LNCAP (cell line): ENCODE measurements around the gene SORT1.

Source experiments
- TF ChIP-seq, protein P1 (sequence below): fragments of 450-650 bp; IDR thresholded peaks from 2 replicates; pipeline ENCODE4 v1.5.1; 2017; ENCODE audit warnings: mild to moderate bottlenecking

Gene SORT1

DNA sequence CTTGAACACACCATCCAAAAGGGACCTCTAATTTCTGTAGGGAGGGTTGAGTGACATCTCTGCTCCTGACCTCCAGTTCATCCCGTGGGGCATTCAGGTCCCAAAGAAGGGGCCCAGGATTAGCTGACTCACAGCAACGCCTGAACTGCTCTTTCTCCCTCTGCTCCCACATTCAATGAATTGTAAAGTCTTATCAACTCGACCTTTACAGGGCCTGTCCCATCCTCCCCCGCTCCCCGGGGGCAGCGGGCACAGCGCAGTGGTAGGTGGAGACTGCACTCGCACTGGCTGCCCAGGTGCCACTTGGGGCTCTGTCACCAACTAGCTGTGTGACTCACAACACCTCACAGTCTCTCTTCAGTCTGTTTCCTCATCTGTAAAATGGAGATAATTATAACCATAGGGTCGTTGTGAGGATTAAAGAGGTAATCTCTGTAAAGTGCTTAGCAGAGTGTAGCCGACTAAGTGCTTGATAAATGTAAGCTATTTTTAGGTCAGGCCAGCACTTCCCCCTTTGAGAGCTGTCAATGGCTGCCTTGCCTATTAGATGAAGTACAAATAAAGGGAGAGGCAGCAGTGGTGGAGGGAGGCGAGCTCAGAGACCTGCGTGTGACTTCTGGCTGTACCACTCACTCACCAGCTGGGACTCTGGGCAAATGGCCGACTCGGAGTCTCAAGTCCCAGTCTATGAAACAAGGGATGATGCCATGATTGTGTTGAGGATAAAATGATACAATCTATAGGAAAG is 90.3 kb downstream of the SORT1 start:
- TF ChIP-seq, protein P1, sequence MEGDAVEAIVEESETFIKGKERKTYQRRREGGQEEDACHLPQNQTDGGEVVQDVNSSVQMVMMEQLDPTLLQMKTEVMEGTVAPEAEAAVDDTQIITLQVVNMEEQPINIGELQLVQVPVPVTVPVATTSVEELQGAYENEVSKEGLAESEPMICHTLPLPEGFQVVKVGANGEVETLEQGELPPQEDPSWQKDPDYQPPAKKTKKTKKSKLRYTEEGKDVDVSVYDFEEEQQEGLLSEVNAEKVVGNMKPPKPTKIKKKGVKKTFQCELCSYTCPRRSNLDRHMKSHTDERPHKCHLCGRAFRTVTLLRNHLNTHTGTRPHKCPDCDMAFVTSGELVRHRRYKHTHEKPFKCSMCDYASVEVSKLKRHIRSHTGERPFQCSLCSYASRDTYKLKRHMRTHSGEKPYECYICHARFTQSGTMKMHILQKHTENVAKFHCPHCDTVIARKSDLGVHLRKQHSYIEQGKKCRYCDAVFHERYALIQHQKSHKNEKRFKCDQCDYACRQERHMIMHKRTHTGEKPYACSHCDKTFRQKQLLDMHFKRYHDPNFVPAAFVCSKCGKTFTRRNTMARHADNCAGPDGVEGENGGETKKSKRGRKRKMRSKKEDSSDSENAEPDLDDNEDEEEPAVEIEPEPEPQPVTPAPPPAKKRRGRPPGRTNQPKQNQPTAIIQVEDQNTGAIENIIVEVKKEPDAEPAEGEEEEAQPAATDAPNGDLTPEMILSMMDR, result no peak

- TF ChIP-seq, protein P1, result no peak
Observed at GRCh38 chr1:109306832-109307273, 90.9 kb downstream of the SORT1 start, which contains the start of gene MYBPHL. MYBPHL (minus strand) TSS chr1:109307011; CDS start chr1:109306991, 20 bp downstream.

GRCh38 chr1:109304226-109304920 is 93.3 kb downstream of the SORT1 start:
- TF ChIP-seq, protein P1, result no peak

GRCh38 chr1:109301874-109302273 is 95.8 kb downstream of the SORT1 start:
- TF ChIP-seq, protein P1, result no peak

DNA sequence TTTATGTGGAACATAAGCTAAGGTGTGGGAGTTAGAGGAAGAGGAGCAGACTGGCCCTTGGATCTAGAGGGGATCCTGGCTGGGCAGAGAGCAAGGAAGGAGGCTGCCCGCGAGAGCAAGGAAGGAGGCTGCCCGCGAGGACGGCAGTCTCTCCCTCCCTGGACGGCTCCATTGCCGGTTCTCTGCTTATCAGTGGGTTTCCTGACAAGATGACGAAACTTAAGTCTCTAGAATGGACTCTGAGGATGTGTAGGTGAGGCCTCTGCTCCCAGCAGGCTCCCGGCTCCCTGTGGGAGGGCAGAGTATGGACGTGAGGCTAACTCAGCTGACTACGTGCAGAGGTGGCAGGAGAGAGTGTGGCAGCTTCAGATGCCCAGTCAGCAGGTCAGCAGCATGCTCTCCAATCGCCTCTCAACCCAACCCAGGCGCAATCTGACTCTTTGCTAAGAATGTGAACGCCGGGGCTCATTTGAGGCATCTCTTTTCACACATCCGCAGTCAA is 97.0 kb downstream of the SORT1 start:
- TF ChIP-seq, protein P1, result no peak

GRCh38 chr1:109299558-109300343 is 98.0 kb downstream of the SORT1 start:
- TF ChIP-seq, protein P1, result no peak
